ENCODE results near the gene SDCCAG8.

- no peak for TF ChIP-seq CTCF (IDR thresholded peaks at IDR 0.05)
- no peak for TF ChIP-seq POLR2AphosphoS5 (IDR thresholded peaks at IDR 0.05)
- TF ChIP-seq POLR2A (IDR thresholded peaks at IDR 0.05), result no peak
These were observed 5.7 kb upstream of the SDCCAG8 start for GRCh38 chr1:243250102-243250501.

All from gastroesophageal sphincter (tissue), 3 donors.